SK-N-SH treated with all-trans-retinoic acid at 6 μM for 48 hours (cell line): Measurements from ENCODE around the gene CLCN1.

Experiments
- ATAC-seq: fragments of 200-7000 bp; cut with Tn5 transposase; 3 replicates; pipeline ENCODE4 v1.9.1; 2020; ENCODE audit warnings: mild to moderate bottlenecking, moderate library complexity
- BACH2 ChIP-seq: fragments of 250-450 bp; sonication (Bioruptor Pico); IDR thresholded peaks from 2 replicates; pipeline ENCODE4 v1.9.0; 2021; ENCODE audit warnings: mild to moderate bottlenecking, borderline replicate concordance
- CREB5 ChIP-seq: fragments of 250-450 bp; sonication (Bioruptor Pico); IDR thresholded peaks from 2 replicates; pipeline ENCODE4 v1.5.1; 2020; ENCODE audit warnings: low read depth, mild to moderate bottlenecking, moderate library complexity
- CSDC2 ChIP-seq: fragments of 250-450 bp; sonication (Bioruptor Pico); IDR thresholded peaks from 2 replicates; pipeline ENCODE4 v1.5.0; 2020; ENCODE audit warnings: mild to moderate bottlenecking, moderate library complexity
- CSRNP3 ChIP-seq: fragments of 250-450 bp; sonication (Bioruptor Pico); IDR thresholded peaks from 2 replicates; pipeline ENCODE4 v1.5.1; 2021; ENCODE audit warnings: mild to moderate bottlenecking, moderate library complexity
- ESRRG ChIP-seq: fragments of 250-450 bp; sonication (Bioruptor Pico); IDR thresholded peaks from 2 replicates; pipeline ENCODE4 v1.6.1; 2021; ENCODE audit warnings: mild to moderate bottlenecking
- GLIS3 ChIP-seq: fragments of 250-450 bp; sonication (Bioruptor Pico); IDR thresholded peaks from 2 replicates; pipeline ENCODE4 v1.5.0; 2020; ENCODE audit warnings: mild to moderate bottlenecking, moderate library complexity
- ISL1 ChIP-seq: fragments of 250-450 bp; sonication (Bioruptor Pico); IDR thresholded peaks from 2 replicates; pipeline ENCODE4 v2.1.2; 2022; ENCODE audit warnings: mild to moderate bottlenecking, moderate library complexity
- OSR1 ChIP-seq: fragments of 250-450 bp; sonication (Bioruptor Pico); IDR thresholded peaks from 2 replicates; pipeline ENCODE4 v1.8.0; 2022; ENCODE audit warnings: moderate library complexity, mild to moderate bottlenecking, inconsistent platforms
- PATZ1 ChIP-seq: fragments of 250-450 bp; sonication (Bioruptor Pico); IDR thresholded peaks from 2 replicates; pipeline ENCODE4 v1.8.0; 2020; ENCODE audit warnings: mild to moderate bottlenecking, moderate library complexity, borderline replicate concordance
- POU6F1 ChIP-seq: fragments of 250-450 bp; sonication (Bioruptor Pico); IDR thresholded peaks from 2 replicates; pipeline ENCODE4 v1.8.0; 2021; ENCODE audit warnings: low read depth, mild to moderate bottlenecking, moderate library complexity, borderline replicate concordance
- PPARA ChIP-seq: fragments of 250-450 bp; sonication (Bioruptor Pico); IDR thresholded peaks from 2 replicates; pipeline ENCODE4 v1.5.0; 2020; ENCODE audit warnings: mild to moderate bottlenecking, borderline replicate concordance
- RARB ChIP-seq: fragments of 250-450 bp; sonication (Bioruptor Pico); IDR thresholded peaks from 2 replicates; pipeline ENCODE4 v1.8.0; 2021; ENCODE audit warnings: mild to moderate bottlenecking, moderate library complexity
- SNAI2 ChIP-seq: fragments of 250-450 bp; sonication (Bioruptor Pico); IDR thresholded peaks from 2 replicates; pipeline ENCODE4 v1.5.0; 2020; ENCODE audit warnings: mild to moderate bottlenecking, moderate library complexity
- TCF4 ChIP-seq: fragments of 250-450 bp; sonication (Bioruptor Pico); IDR thresholded peaks from 2 replicates; pipeline ENCODE4 v1.8.0; 2021; ENCODE audit warnings: mild to moderate bottlenecking, moderate library complexity, borderline replicate concordance
- TOX ChIP-seq: fragments of 250-450 bp; sonication (Bioruptor Pico); IDR thresholded peaks from 2 replicates; pipeline ENCODE4 v1.8.0; 2021; ENCODE audit warnings: mild to moderate bottlenecking, moderate library complexity, borderline replicate concordance
- TSHZ2 ChIP-seq: fragments of 250-450 bp; sonication (Bioruptor Pico); IDR thresholded peaks from 2 replicates; pipeline ENCODE4 v1.5.0; 2020; ENCODE audit warnings: mild to moderate bottlenecking, moderate library complexity
- ZC3H10 ChIP-seq: fragments of 250-450 bp; sonication (Bioruptor Pico); IDR thresholded peaks from 2 replicates; pipeline ENCODE4 v1.5.1; 2021; ENCODE audit warnings: mild to moderate bottlenecking, moderate library complexity
- ZNF565 ChIP-seq: fragments of 450-650 bp; formaldehyde crosslinking; conservative IDR thresholded peaks from 2 replicates; pipeline ENCODE4 v1.5.0; 2020; ENCODE audit warnings: low read depth, mild to moderate bottlenecking, moderate library complexity
- ZNF70 ChIP-seq: fragments of 450-650 bp; formaldehyde crosslinking; IDR thresholded peaks from 2 replicates; pipeline ENCODE4 v1.5.0; 2020; ENCODE audit warnings: mild to moderate bottlenecking, moderate library complexity
- ZNF8 ChIP-seq: fragments of 450-650 bp; formaldehyde crosslinking; IDR thresholded peaks from 2 replicates; pipeline ENCODE4 v1.5.0; 2020; ENCODE audit warnings: mild to moderate bottlenecking, moderate library complexity

Gene CLCN1

GRCh38 chr7:143398616-143399015, 82.7 kb downstream of the CLCN1 start (continued):
- TF ChIP-seq CSRNP3 (CRISPR knock-in tag) = no peak

GRCh38 chr7:143399151-143399550, 83.2 kb downstream of the CLCN1 start:
- ATAC-seq = no peak
- TF ChIP-seq ZC3H10 (CRISPR knock-in tag) = no peak
- TF ChIP-seq SNAI2 (CRISPR knock-in tag) = no peak
- no peak for TF ChIP-seq POU6F1
- no peak for TF ChIP-seq OSR1 (CRISPR knock-in tag)
- TF ChIP-seq ZNF8 (CRISPR knock-in tag) = no peak
- no peak for TF ChIP-seq ISL1 (CRISPR knock-in tag)
- no peak for TF ChIP-seq ESRRG (CRISPR knock-in tag)
- TF ChIP-seq GLIS3 = no peak
- no peak for TF ChIP-seq TOX
- no peak for TF ChIP-seq BACH2 (CRISPR knock-in tag)
- no peak for TF ChIP-seq TSHZ2 (CRISPR knock-in tag)
- TF ChIP-seq TCF4 (CRISPR knock-in tag) = no peak
- TF ChIP-seq, all 23 proteins: peak for 0

- no peak for TF ChIP-seq ISL1 (CRISPR knock-in tag)
- TF ChIP-seq ZNF8 (CRISPR knock-in tag) = no peak
- no peak for TF ChIP-seq CREB5 (CRISPR knock-in tag)
- no peak for TF ChIP-seq PATZ1 (CRISPR knock-in tag)
- ATAC-seq = no peak
These were observed 83.7 kb downstream of the CLCN1 start for GRCh38 chr7:143399642-143400041.

- ATAC-seq = no peak
- no peak for TF ChIP-seq ZNF8 (CRISPR knock-in tag)
- no peak for TF ChIP-seq ZNF70 (CRISPR knock-in tag)
- no peak for TF ChIP-seq POU6F1
- no peak for TF ChIP-seq ZNF565 (CRISPR knock-in tag)
- TF ChIP-seq CSDC2 (CRISPR knock-in tag) = no peak
- TF ChIP-seq RARB = no peak
- TF ChIP-seq PPARA (CRISPR knock-in tag) = no peak
- TF ChIP-seq CSRNP3 (CRISPR knock-in tag) = no peak
These were observed 85.4 kb downstream of the CLCN1 start for GRCh38 chr7:143401265-143401664.
